ENCODE results near the gene ACOX3. TPM values are rescaled to one million over a fixed set of nuclear protein-coding genes. Genes with fewer than 3 reads are reported as not detected.

ACOX3 gene
- total RNA-seq, 1 experiment from 2014 or later: 21.0 TPM

- Histone ChIP-seq H3K27me3 (ENCODE audit: insufficient read depth, low read depth) (no peaks in the 10 kb centered on the region), H3F3A (ENCODE audit: insufficient read depth, low read depth) (no peaks in the 10 kb centered on the region), H3K9me3 (ENCODE audit: insufficient read depth, low read depth) (no peaks in the 10 kb centered on the region), H3K4me1 (replicated peaks; ENCODE audit: insufficient read depth) (no peaks in the 10 kb centered on the region), H3K36me3 (ENCODE audit: low read depth) (no peaks in the 10 kb centered on the region), H3K4me3 (no peak overlapping the region), H2AFZ (no peak overlapping the region), H4K20me1 (ENCODE audit: insufficient read depth) (no peaks in the 10 kb centered on the region), H3K27ac (no peak overlapping the region), H3K79me2 (ENCODE audit: low read depth) (no peaks in the 10 kb centered on the region), H3K9me2 (ENCODE audit: insufficient read depth) (no peaks in the 10 kb centered on the region), H3K4me2 (no peak overlapping the region)
- intact Hi-C loops (cut with micrococcal nuclease; ENCODE audit: unreplicated experiment): no loop called here
- no TSS peak for BruUV-seq (replicated peaks)
- DNase-seq: no peak
- TF ChIP-seq EZH2 (IDR thresholded peaks at IDR 0.05; ENCODE audit: low read depth): no peak
- TF ChIP-seq, protein P1, sequence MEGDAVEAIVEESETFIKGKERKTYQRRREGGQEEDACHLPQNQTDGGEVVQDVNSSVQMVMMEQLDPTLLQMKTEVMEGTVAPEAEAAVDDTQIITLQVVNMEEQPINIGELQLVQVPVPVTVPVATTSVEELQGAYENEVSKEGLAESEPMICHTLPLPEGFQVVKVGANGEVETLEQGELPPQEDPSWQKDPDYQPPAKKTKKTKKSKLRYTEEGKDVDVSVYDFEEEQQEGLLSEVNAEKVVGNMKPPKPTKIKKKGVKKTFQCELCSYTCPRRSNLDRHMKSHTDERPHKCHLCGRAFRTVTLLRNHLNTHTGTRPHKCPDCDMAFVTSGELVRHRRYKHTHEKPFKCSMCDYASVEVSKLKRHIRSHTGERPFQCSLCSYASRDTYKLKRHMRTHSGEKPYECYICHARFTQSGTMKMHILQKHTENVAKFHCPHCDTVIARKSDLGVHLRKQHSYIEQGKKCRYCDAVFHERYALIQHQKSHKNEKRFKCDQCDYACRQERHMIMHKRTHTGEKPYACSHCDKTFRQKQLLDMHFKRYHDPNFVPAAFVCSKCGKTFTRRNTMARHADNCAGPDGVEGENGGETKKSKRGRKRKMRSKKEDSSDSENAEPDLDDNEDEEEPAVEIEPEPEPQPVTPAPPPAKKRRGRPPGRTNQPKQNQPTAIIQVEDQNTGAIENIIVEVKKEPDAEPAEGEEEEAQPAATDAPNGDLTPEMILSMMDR (conservative IDR thresholded peaks at IDR 0.05): no peak
- POLR2A ChIA-PET (ENCODE audit: unreplicated experiment): no interaction called here
- CTCF ChIA-PET: no interaction called here
Observed at GRCh38 chr4:8328456-8328855, 112.1 kb downstream of the ACOX3 start.

- H3K27me3 ChIP-seq (ENCODE audit: insufficient read depth, low read depth): no peaks in the 10 kb centered on the region
- DNase-seq: no peak
- H3K4me1 ChIP-seq (replicated peaks; ENCODE audit: insufficient read depth): no peaks in the 10 kb centered on the region
- no peaks in the 10 kb centered on the region for H3K9me2 ChIP-seq (ENCODE audit: insufficient read depth)
- no TSS peak for BruUV-seq (replicated peaks)
- H3K4me2 ChIP-seq: no peak overlapping the region
- CTCF ChIA-PET: no interaction called here
- H3K9me3 ChIP-seq (ENCODE audit: insufficient read depth, low read depth): no peaks in the 10 kb centered on the region
- no peak overlapping the region for H3K27ac ChIP-seq
- H3F3A ChIP-seq (ENCODE audit: insufficient read depth, low read depth): no peaks in the 10 kb centered on the region
- H3K36me3 ChIP-seq (ENCODE audit: low read depth): no peaks in the 10 kb centered on the region
- H2AFZ ChIP-seq: no peak overlapping the region
- no peaks in the 10 kb centered on the region for H4K20me1 ChIP-seq (ENCODE audit: insufficient read depth)
- intact Hi-C loops (cut with micrococcal nuclease; ENCODE audit: unreplicated experiment): no loop called here
- H3K79me2 ChIP-seq (ENCODE audit: low read depth): no peaks in the 10 kb centered on the region
- POLR2A ChIA-PET (ENCODE audit: unreplicated experiment): no interaction called here
- H3K4me3 ChIP-seq: no peak overlapping the region
- TF ChIP-seq EZH2 (IDR thresholded peaks at IDR 0.05; ENCODE audit: low read depth): no peak
- TF ChIP-seq, protein P1 (conservative IDR thresholded peaks at IDR 0.05): no peak
Observed at GRCh38 chr4:8326206-8326605, 114.3 kb downstream of the ACOX3 start.

- Histone ChIP-seq H3K79me2 (ENCODE audit: low read depth) (no peaks in the 10 kb centered on the region), H3K4me3 (no peak overlapping the region), H3K27me3 (ENCODE audit: insufficient read depth, low read depth) (no peaks in the 10 kb centered on the region), H3K4me1 (replicated peaks; ENCODE audit: insufficient read depth) (no peaks in the 10 kb centered on the region), H3K27ac (no peak overlapping the region), H2AFZ (no peak overlapping the region), H3F3A (ENCODE audit: insufficient read depth, low read depth) (no peaks in the 10 kb centered on the region), H3K4me2 (no peak overlapping the region), H3K9me2 (ENCODE audit: insufficient read depth) (no peaks in the 10 kb centered on the region), H3K9me3 (ENCODE audit: insufficient read depth, low read depth) (no peaks in the 10 kb centered on the region), H4K20me1 (ENCODE audit: insufficient read depth) (no peaks in the 10 kb centered on the region), H3K36me3 (ENCODE audit: low read depth) (no peaks in the 10 kb centered on the region)
- intact Hi-C loops (cut with micrococcal nuclease; ENCODE audit: unreplicated experiment): no loop called here
- BruUV-seq (replicated peaks): no TSS peak
- POLR2A ChIA-PET (ENCODE audit: unreplicated experiment): no interaction called here
- CTCF ChIA-PET: no interaction called here
- no peak for DNase-seq
- TF ChIP-seq EZH2 (IDR thresholded peaks at IDR 0.05; ENCODE audit: low read depth): no peak
- TF ChIP-seq, protein P1 (conservative IDR thresholded peaks at IDR 0.05): no peak
Observed at GRCh38 chr4:8325291-8325973, 115.1 kb downstream of the ACOX3 start.
